Endothelial cell of umbilical vein (primary cell): ENCODE measurements around the gene OR10V1.

Source experiments
- CTCF ChIP-seq, 2 donors: IDR thresholded peaks; 1 replicate in 1 of 2; 2 replicates in 1 of 2; pipeline ENCODE4 v1.5.1; 2011; ENCODE audit warnings: low read length in 2 of 2, mild to moderate bottlenecking in 2 of 2, moderate library complexity in 2 of 2, control low read depth in 1 of 2, inconsistent platforms in 1 of 2, low read depth in 1 of 2; ENCODE audit not compliant: insufficient read depth in 1 of 2; ENCODE audit errors: extremely low read depth in 1 of 2
- EZH2 ChIP-seq: IDR thresholded peaks from 2 replicates; pipeline ENCODE4 v1.6.1; 2012; ENCODE audit warnings: borderline replicate concordance, low read depth, mild to moderate bottlenecking, moderate library complexity, low read length, inconsistent platforms; ENCODE audit not compliant: severe bottlenecking
- FOS ChIP-seq: IDR thresholded peaks from 2 replicates; pipeline ENCODE4 v1.6.1; 2011; ENCODE audit warnings: mild to moderate bottlenecking, low read length, moderate library complexity, borderline replicate concordance; ENCODE audit not compliant: insufficient read depth
- GATA2 ChIP-seq: IDR thresholded peaks from 2 replicates; pipeline ENCODE4 v1.7.0; 2011; ENCODE audit warnings: low read depth, mild to moderate bottlenecking, moderate library complexity, mixed read lengths, low read length; ENCODE audit not compliant: insufficient read length, insufficient read depth
- MAX ChIP-seq: IDR thresholded peaks from 2 replicates; pipeline ENCODE4 v1.6.1; 2011; ENCODE audit not compliant: insufficient read depth, insufficient read length
- MYC ChIP-seq: IDR thresholded peaks from one replicate; pipeline ENCODE4 v1.6.1; 2011; ENCODE audit warnings: mild to moderate bottlenecking, low read depth, low read length
- POLR2A ChIP-seq: IDR thresholded peaks from 2 replicates; pipeline ENCODE4 v1.6.1; 2012; ENCODE audit warnings: low read depth, mild to moderate bottlenecking, control low read depth, low read length
- POLR2AphosphoS5 ChIP-seq: IDR thresholded peaks from 2 replicates; pipeline ENCODE4 v1.6.1; 2012; ENCODE audit warnings: low read depth, mild to moderate bottlenecking, control low read depth, low read length, moderate library complexity; ENCODE audit not compliant: insufficient read depth

- TF ChIP-seq FOS, result no peak
- TF ChIP-seq POLR2AphosphoS5, result no peak
- no peak for TF ChIP-seq MAX
- no peak for TF ChIP-seq POLR2A
- no peak for TF ChIP-seq CTCF (IDR thresholded peaks at IDR 0.05; ENCODE audit: extremely low read depth in 1 of 2, insufficient read depth in 1 of 2, low read depth in 1 of 2, low read length in 2 of 2)
- TF ChIP-seq EZH2, result no peak
- no peak for TF ChIP-seq MYC
- TF ChIP-seq GATA2, result no peak
These were observed 20.7 kb downstream of the OR10V1 start for GRCh38 chr11:59692915-59693314.
